Trophoblast cell (in vitro differentiated cells and primary cell): ENCODE data around the gene POLR3E.
A peak's percentile ranks its signal among the peaks of the same experiment; 100 is the strongest.

Experiments
- DNase-seq, 2 donors: peaks; one replicate each; pipeline ENCODE4 v3.0.0-alpha.2; 2016
- H2AFZ ChIP-seq: 2 replicates; pipeline ENCODE4 v1.6.1; 2013; ENCODE audit warnings: low read length, moderate library complexity, mild to moderate bottlenecking; ENCODE audit not compliant: insufficient read depth, poor library complexity
- H2AK5ac ChIP-seq: 2 replicates; pipeline ENCODE4 v1.6.1; 2013; ENCODE audit warnings: mild to moderate bottlenecking, low read length
- H2BK120ac ChIP-seq: 2 replicates; pipeline ENCODE4 v1.6.1; 2013; ENCODE audit warnings: low read length, mild to moderate bottlenecking, moderate library complexity; ENCODE audit not compliant: insufficient read depth, poor library complexity
- H2BK12ac ChIP-seq: 2 replicates; pipeline ENCODE4 v1.6.1; 2013; ENCODE audit warnings: mild to moderate bottlenecking, low read length, moderate library complexity
- H2BK5ac ChIP-seq: 2 replicates; pipeline ENCODE4 v1.6.1; 2013; ENCODE audit warnings: low read length, low read depth, moderate library complexity, mild to moderate bottlenecking; ENCODE audit not compliant: poor library complexity
- H3K14ac ChIP-seq: 2 replicates; pipeline ENCODE4 v1.6.1; 2013; ENCODE audit warnings: mild to moderate bottlenecking, low read length
- H3K18ac ChIP-seq: 2 replicates; pipeline ENCODE4 v1.6.1; 2013; ENCODE audit warnings: mild to moderate bottlenecking, low read length
- H3K23ac ChIP-seq: 2 replicates; pipeline ENCODE4 v1.6.1; 2013; ENCODE audit warnings: low read length
- H3K27ac ChIP-seq: 2 replicates; pipeline ENCODE4 v1.5.1; 2013; ENCODE audit warnings: low read depth, mild to moderate bottlenecking, inconsistent platforms, low read length, moderate library complexity
- H3K27me3 ChIP-seq: 2 replicates; pipeline ENCODE4 v1.6.1; 2013; ENCODE audit warnings: inconsistent platforms, mild to moderate bottlenecking, low read length, moderate library complexity; ENCODE audit not compliant: insufficient read depth
- H3K36me3 ChIP-seq, 2 experiments: 1 replicate in 1 of 2; 2 replicates in 1 of 2; pipeline ENCODE4 v1.6.1; 2013; ENCODE audit warnings: low read length in 2 of 2, mild to moderate bottlenecking in 2 of 2, moderate library complexity in 1 of 2; ENCODE audit not compliant: insufficient read depth in 2 of 2, control insufficient read depth in 1 of 2
- H3K4ac ChIP-seq: 2 replicates; pipeline ENCODE4 v1.6.1; 2013; ENCODE audit warnings: low read depth, mild to moderate bottlenecking, low read length, moderate library complexity
- H3K4me1 ChIP-seq, 2 experiments: 1 replicate in 1 of 2; 2 replicates in 1 of 2; pipeline ENCODE4 v1.6.1; 2013; ENCODE audit warnings: low read length in 2 of 2, mild to moderate bottlenecking in 2 of 2, moderate library complexity in 1 of 2; ENCODE audit not compliant: insufficient read depth in 2 of 2, control insufficient read depth in 1 of 2
- H3K4me2 ChIP-seq: 2 replicates; pipeline ENCODE4 v1.6.1; 2013; ENCODE audit warnings: inconsistent platforms, mild to moderate bottlenecking, low read length, moderate library complexity
- H3K4me3 ChIP-seq: 2 replicates; pipeline ENCODE4 v1.5.1; 2013; ENCODE audit warnings: mild to moderate bottlenecking, low read depth, low read length, inconsistent platforms
- H3K79me1 ChIP-seq: one replicate; pipeline ENCODE4 v1.6.1; 2013; ENCODE audit warnings: low read length
- H3K79me2 ChIP-seq: 2 replicates; pipeline ENCODE4 v1.6.1; 2013; ENCODE audit warnings: low read length, mild to moderate bottlenecking; ENCODE audit not compliant: control insufficient read depth, insufficient read depth, poor library complexity
- H3K9ac ChIP-seq: 2 replicates; pipeline ENCODE4 v1.6.1; 2013; ENCODE audit warnings: mild to moderate bottlenecking, low read length
- H3K9me3 ChIP-seq: 2 replicates; pipeline ENCODE4 v1.6.1; 2013; ENCODE audit warnings: low read depth, mild to moderate bottlenecking, control low read depth, inconsistent platforms, low read length; ENCODE audit not compliant: insufficient read depth
- H4K12ac ChIP-seq: 2 replicates; pipeline ENCODE4 v1.6.1; 2013; ENCODE audit warnings: low read depth, mild to moderate bottlenecking, low read length, moderate library complexity
- H4K8ac ChIP-seq: 2 replicates; pipeline ENCODE4 v1.6.1; 2013; ENCODE audit warnings: low read depth, mild to moderate bottlenecking, low read length, moderate library complexity
- H4K91ac ChIP-seq: one replicate; pipeline ENCODE4 v1.6.1; 2013; ENCODE audit warnings: low read depth, mild to moderate bottlenecking, low read length, moderate library complexity
- WGBS: extraction: QIAGEN DNeasy Blood & Tissue Kit; methylation state at CpG from one replicate; pipeline ENCODE4 v1.1.7; 2013; ENCODE audit warnings: missing lambda C conversion rate; ENCODE audit not compliant: insufficient read length, insufficient coverage; ENCODE audit errors: extremely low coverage; 5-methylcytosine and 5-hydroxymethylcytosine counted together

POLR3E gene

GRCh38 chr16:22264786-22265185, 32.4 kb upstream of the POLR3E start:
- H2AFZ ChIP-seq, result no peak overlapping the region
- no peak overlapping the region for H3K23ac ChIP-seq
- no peak overlapping the region for H4K91ac ChIP-seq
- no peaks in the 10 kb centered on the region for H3K79me2 ChIP-seq
- H3K79me1 ChIP-seq, result no peaks in the 10 kb centered on the region
- H2BK12ac ChIP-seq, result no peak overlapping the region
- no CpG with 5 or more reads among the region's 7 CpGs for WGBS
- H3K14ac ChIP-seq, result no peak overlapping the region
- peaks cover 17 to 18% of the 10 kb centered on the region in 2 experiments for H3K36me3 ChIP-seq
- H3K9me3 ChIP-seq, result peaks cover 3% of the 10 kb centered on the region
- peak; percentile 52 to 61 for DNase-seq
- H4K12ac ChIP-seq, result no peak overlapping the region
- H3K4me3 ChIP-seq, result no peak overlapping the region
- no peak overlapping the region for H3K27ac ChIP-seq
- no peak overlapping the region for H4K8ac ChIP-seq
- no peak overlapping the region for H2AK5ac ChIP-seq
- peaks cover 3 to 5% of the 10 kb centered on the region in 2 experiments for H3K4me1 ChIP-seq
- no peak overlapping the region for H2BK120ac ChIP-seq
- no peak overlapping the region for H3K4me2 ChIP-seq
- no peak overlapping the region for H2BK5ac ChIP-seq
- no peak overlapping the region for H3K4ac ChIP-seq
- no peak overlapping the region for H3K9ac ChIP-seq
- no peaks in the 10 kb centered on the region for H3K27me3 ChIP-seq
- H3K18ac ChIP-seq, result no peak overlapping the region

GRCh38 chr16:22265351-22265750, 31.9 kb upstream of the POLR3E start:
- Histone ChIP-seq H3K18ac (no peak overlapping the region), H3K14ac (no peak overlapping the region), H4K91ac (no peak overlapping the region), H3K36me3 (peaks cover 15 to 16% of the 10 kb centered on the region in 2 experiments), H4K12ac (no peak overlapping the region), H3K27ac (no peak overlapping the region), H3K4me3 (no peak overlapping the region), H2AFZ (no peak overlapping the region), H3K23ac (no peak overlapping the region), H3K4me1 (peaks cover 3 to 5% of the 10 kb centered on the region in 2 experiments), H3K27me3 (no peaks in the 10 kb centered on the region), H3K4me2 (no peak overlapping the region), H3K4ac (no peak overlapping the region), H2AK5ac (no peak overlapping the region), H2BK120ac (no peak overlapping the region), H3K79me1 (no peaks in the 10 kb centered on the region), H2BK12ac (no peak overlapping the region), H2BK5ac (no peak overlapping the region), H3K79me2 (no peaks in the 10 kb centered on the region), H3K9me3 (peaks cover under 1% of the 10 kb centered on the region), H3K9ac (no peak overlapping the region), H4K8ac (no peak overlapping the region)
- no CpG with 5 or more reads among the region's 5 CpGs for whole genome bisulfite sequencing
- DNase-seq, result peak; percentile 41 to 75

GRCh38 chr16:22266546-22266945, 30.7 kb upstream of the POLR3E start:
- Histone ChIP-seq H3K23ac (no peak overlapping the region), H3K9ac (no peak overlapping the region), H3K4ac (no peak overlapping the region), H3K14ac (no peak overlapping the region), H2AK5ac (no peak overlapping the region), H3K4me2 (no peak overlapping the region), H4K91ac (no peak overlapping the region), H4K12ac (no peak overlapping the region), H2BK120ac (no peak overlapping the region), H3K79me1 (no peaks in the 10 kb centered on the region), H3K27ac (no peak overlapping the region), H3K9me3 (no peaks in the 10 kb centered on the region), H2AFZ (no peak overlapping the region), H3K79me2 (no peaks in the 10 kb centered on the region), H3K18ac (no peak overlapping the region), H3K4me3 (no peak overlapping the region), H2BK5ac (no peak overlapping the region), H4K8ac (no peak overlapping the region), H3K36me3 (peaks cover 14% of the 10 kb centered on the region in 2 experiments), H3K27me3 (no peaks in the 10 kb centered on the region), H3K4me1 (peaks cover 3 to 5% of the 10 kb centered on the region in 2 experiments), H2BK12ac (no peak overlapping the region)
- no peak for DNase-seq
- no CpG with 5 or more reads among the region's 19 CpGs for WGBS

- Histone ChIP-seq H3K27ac (no peak overlapping the region), H3K9ac (no peak overlapping the region), H3K79me1 (no peaks in the 10 kb centered on the region), H3K23ac (peak overlapping the region; percentile 84), H3K4me2 (no peak overlapping the region), H2AK5ac (no peak overlapping the region), H3K27me3 (no peaks in the 10 kb centered on the region), H3K9me3 (no peaks in the 10 kb centered on the region), H2BK120ac (no peak overlapping the region), H3K79me2 (no peaks in the 10 kb centered on the region), H2BK12ac (no peak overlapping the region), H3K14ac (no peak overlapping the region), H3K4me3 (no peak overlapping the region), H2AFZ (no peak overlapping the region), H3K4me1 (peaks cover 3 to 5% of the 10 kb centered on the region in 2 experiments), H3K4ac (no peak overlapping the region), H4K12ac (no peak overlapping the region), H2BK5ac (no peak overlapping the region), H3K36me3 (peaks cover 12 to 15% of the 10 kb centered on the region in 2 experiments), H3K18ac (no peak overlapping the region), H4K8ac (no peak overlapping the region), H4K91ac (no peak overlapping the region)
- no CpG with 5 or more reads among the region's 8 CpGs for WGBS
- no peak for DNase-seq
These were observed 29.4 kb upstream of the POLR3E start for GRCh38 chr16:22267764-22268163.
